ENCODE results near the gene MESP2. TPM values are rescaled to one million over a fixed set of nuclear protein-coding genes. Genes with fewer than 3 reads are reported as not detected.
"Not testable (repeated sequence)": the region's sequence is repeated elsewhere in the genome, so short reads cannot be mapped to it uniquely, and the experiment has no call there.

The MESP2 gene
- total RNA-seq, 1 donor from 2014 or later, result not detected

DNA sequence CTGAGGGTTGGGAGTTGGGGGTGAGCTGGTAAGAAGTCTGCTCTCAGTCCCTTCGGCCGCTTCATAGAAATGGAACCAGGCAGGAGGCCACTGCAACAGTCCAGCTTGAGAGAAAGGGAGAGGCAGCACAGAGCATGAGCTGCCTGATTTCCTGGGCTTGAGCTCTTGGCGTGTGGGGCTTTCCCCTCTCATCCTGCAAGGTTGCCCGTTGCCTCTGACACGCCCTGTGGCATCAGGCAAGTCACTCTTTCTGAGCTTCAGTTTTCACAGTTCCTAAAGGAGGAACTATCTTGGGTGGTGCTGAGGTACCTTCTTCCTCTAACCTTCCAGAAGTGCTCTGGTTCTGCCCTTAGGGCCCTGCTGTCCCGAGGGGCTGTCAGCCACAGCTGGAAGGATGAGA, 4.9 kb downstream of the MESP2 start:
- Mint-ChIP-seq H3K4me1 (ENCODE audit: unreplicated experiment) (peaks cover 8% of the 10 kb centered on the region), H3K4me3 (no peak overlapping the region), H3K9me3 (no peaks in the 10 kb centered on the region), H3K27me3 (peaks cover 2% of the 10 kb centered on the region), H3K27ac (peak overlapping the region; percentile 11), H3K36me3 (no peaks in the 10 kb centered on the region)
- TF ChIP-seq, protein P1, sequence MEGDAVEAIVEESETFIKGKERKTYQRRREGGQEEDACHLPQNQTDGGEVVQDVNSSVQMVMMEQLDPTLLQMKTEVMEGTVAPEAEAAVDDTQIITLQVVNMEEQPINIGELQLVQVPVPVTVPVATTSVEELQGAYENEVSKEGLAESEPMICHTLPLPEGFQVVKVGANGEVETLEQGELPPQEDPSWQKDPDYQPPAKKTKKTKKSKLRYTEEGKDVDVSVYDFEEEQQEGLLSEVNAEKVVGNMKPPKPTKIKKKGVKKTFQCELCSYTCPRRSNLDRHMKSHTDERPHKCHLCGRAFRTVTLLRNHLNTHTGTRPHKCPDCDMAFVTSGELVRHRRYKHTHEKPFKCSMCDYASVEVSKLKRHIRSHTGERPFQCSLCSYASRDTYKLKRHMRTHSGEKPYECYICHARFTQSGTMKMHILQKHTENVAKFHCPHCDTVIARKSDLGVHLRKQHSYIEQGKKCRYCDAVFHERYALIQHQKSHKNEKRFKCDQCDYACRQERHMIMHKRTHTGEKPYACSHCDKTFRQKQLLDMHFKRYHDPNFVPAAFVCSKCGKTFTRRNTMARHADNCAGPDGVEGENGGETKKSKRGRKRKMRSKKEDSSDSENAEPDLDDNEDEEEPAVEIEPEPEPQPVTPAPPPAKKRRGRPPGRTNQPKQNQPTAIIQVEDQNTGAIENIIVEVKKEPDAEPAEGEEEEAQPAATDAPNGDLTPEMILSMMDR (conservative IDR thresholded peaks at IDR 0.05), result no peak
- DNase-seq (ENCODE audit: extremely low spot score, unreplicated experiment), result no peak

DNA sequence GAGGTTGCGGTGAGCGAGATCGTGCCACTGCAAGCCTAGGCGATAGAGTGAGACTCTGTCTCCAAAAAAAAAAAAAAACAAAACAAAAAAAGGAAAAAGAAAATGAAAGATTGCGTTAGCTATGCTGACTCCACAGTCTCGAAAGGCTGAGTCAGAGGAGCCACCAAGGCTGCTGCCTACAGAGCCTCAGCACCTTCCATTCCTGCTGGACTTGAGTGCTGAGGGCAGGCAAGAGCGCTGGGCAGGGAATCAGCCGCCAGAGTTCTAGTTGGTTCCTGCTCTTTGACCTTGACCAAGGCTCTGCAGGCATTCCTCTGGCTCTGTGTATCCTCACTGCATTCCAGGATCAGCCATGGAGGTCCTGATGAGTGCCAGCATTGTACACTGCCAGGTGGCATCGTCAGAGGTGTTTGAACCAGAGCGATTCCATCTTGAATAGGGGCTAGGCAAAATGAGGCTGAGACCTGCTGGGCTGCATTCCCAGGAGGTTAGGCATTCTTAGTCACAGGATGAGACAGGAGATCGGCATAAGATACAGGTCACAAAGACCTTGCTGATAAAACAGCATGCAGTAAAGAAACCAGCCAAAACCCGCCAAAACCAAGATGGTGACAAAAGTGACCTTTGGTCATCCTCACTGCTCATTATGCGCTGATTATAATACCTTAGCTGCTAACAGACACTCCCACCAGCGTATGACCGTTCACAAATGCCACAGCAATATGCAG, 5.9 kb downstream of the MESP2 start:
- TF ChIP-seq, protein P1 (conservative IDR thresholded peaks at IDR 0.05), result no peak

DNA sequence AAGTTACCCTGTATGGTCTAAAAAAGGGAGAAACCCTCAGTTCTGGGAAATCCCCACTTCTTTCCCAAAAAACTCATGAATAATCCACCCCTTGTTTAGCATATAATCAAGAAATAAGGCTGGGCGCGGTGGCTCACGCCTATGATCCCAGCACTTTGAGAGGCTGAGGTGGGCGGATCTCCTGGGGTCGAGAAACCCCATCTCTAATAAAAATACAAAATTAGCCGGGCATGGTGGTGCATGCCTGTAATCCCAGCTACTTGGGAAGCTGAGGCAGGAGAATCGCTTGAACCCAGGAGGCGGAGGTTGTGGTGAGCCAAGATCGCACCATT, 6.5 kb downstream of the MESP2 start:
- not testable (repeated sequence) for H3K27me3 Mint-ChIP-seq; H3K4me3 Mint-ChIP-seq; H3K4me1 Mint-ChIP-seq (ENCODE audit: unreplicated experiment); H3K9me3 Mint-ChIP-seq; H3K36me3 Mint-ChIP-seq; DNase-seq (ENCODE audit: extremely low spot score, unreplicated experiment)
- peak overlapping the region; percentile 85 for H3K27ac Mint-ChIP-seq

More for the DNA sequence above, 5.9 kb downstream of the MESP2 start:
- Mint-ChIP-seq H3K9me3 (no peaks in the 10 kb centered on the region), H3K27ac (peak overlapping the region; percentile 85), H3K36me3 (no peaks in the 10 kb centered on the region), H3K4me1 (ENCODE audit: unreplicated experiment) (peaks cover 8% of the 10 kb centered on the region), H3K4me3 (peak overlapping the region; percentile 34), H3K27me3 (peaks cover 2% of the 10 kb centered on the region)
- no peak for DNase-seq (ENCODE audit: extremely low spot score, unreplicated experiment)

DNA sequence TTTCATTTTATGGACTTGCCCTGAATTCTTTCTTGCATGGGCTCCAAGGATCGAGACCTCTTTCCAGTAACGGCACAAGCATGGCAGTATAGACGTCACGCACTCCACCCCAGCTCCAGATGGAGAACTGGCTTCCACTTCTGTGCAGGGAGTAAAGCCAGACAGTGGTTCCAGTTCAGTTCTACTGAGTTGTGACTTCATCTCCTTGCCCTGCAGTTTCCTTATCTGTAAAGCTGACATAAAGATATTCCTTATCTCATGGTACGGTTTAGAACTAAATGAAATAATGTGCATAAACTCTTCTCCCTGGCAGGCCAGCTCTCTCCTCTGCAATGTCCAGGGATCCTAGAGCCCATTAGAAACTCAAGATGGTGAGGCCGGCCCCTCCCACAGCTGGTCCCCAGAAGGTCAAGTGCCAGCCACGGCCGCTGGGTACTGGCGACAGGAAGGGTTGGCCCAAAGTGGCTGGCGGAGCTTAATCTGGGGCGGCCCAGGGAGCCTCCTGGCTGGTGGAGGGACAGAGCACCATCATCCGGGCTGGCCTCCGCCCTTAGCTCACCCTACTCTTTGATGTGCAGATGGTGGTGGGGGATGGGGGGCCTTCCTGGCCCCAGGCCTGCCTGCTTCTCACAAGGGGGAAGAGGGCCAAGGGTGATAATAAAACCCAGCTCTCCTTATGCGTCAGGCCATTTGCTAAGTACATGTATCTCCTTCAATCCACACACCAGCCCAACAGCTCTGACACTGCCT, 7.2 kb downstream of the MESP2 start:
- Mint-ChIP-seq H3K9me3 (peaks cover 6% of the 10 kb centered on the region), H3K36me3 (no peaks in the 10 kb centered on the region), H3K27ac (peak overlapping the region; percentile 57), H3K4me1 (ENCODE audit: unreplicated experiment) (peaks cover 8% of the 10 kb centered on the region), H3K27me3 (no peaks in the 10 kb centered on the region), H3K4me3 (no peak overlapping the region)
- TF ChIP-seq, protein P1 (conservative IDR thresholded peaks at IDR 0.05), result no peak
- no peak for DNase-seq (ENCODE audit: extremely low spot score, unreplicated experiment)

DNA sequence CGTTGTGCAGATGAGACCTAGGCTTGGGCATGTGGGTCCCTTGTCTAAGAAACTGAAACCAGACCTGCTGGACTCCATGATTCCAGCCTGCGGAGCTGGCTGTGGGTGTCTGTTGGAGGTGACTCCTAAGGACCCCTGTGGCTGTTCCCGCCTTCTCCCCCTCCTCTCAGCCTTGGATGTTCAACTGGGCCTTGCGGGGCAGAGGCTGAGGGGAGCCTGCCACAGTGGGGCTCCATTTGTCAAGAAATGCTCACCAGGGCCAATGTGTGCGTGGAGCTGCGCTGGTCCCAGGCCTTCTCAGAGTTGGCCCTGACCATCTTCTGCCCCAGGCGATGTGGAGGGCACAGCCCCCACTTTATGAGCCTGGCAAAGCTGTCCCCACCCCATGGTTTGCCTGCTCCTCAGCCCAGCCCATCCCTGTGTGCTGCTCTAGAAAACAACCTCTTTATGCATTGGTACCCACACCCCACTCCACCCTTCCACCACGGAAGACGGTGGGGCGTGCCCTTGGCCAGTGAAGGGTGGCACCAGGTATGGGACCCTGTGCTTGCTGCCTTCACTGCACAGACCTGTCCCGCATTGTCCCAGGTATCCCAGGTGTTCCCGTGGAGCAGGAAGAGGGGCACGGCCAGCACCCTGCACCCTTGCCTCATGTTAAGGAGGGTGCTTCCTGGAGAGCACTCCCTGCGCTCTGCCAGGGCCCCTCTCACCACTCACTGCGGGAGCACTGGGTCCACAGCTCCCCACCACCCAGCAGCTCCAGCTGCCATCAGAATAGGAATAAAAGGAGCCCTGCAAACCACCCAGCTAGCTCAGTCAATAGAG, 7.9 kb downstream of the MESP2 start:
- no peaks in the 10 kb centered on the region for H3K27me3 Mint-ChIP-seq
- H3K4me3 Mint-ChIP-seq, result no peak overlapping the region
- TF ChIP-seq, protein P1 (conservative IDR thresholded peaks at IDR 0.05), result no peak
- H3K4me1 Mint-ChIP-seq (ENCODE audit: unreplicated experiment), result peaks cover 8% of the 10 kb centered on the region
- peaks cover 6% of the 10 kb centered on the region for H3K9me3 Mint-ChIP-seq
- no peaks in the 10 kb centered on the region for H3K36me3 Mint-ChIP-seq
- H3K27ac Mint-ChIP-seq, result no peak overlapping the region
- no peak for DNase-seq (ENCODE audit: extremely low spot score, unreplicated experiment)

DNA sequence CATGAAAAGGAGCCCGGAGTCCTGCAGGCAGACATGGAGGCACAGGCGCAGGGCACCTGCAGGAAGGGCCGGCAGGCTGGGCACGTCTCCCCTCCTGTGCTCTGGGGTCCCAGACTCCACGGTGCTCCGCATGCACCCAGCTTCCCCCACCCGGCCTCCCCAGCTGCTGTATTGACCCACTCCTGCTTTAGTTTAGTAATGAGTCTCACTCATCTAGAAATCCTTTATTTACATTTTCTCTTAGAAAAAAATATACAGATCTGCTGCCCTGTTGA, 8.5 kb downstream of the MESP2 start:
- DNase-seq (ENCODE audit: extremely low spot score, unreplicated experiment), result no peak
- TF ChIP-seq, protein P1 (conservative IDR thresholded peaks at IDR 0.05), result no peak
- H3K27ac Mint-ChIP-seq, result no peak overlapping the region
- no peaks in the 10 kb centered on the region for H3K27me3 Mint-ChIP-seq
- H3K9me3 Mint-ChIP-seq, result peaks cover 6% of the 10 kb centered on the region
- H3K4me3 Mint-ChIP-seq, result no peak overlapping the region
- H3K36me3 Mint-ChIP-seq, result no peaks in the 10 kb centered on the region
- peaks cover 8% of the 10 kb centered on the region for H3K4me1 Mint-ChIP-seq (ENCODE audit: unreplicated experiment)

Measured in type B pancreatic cell (in vitro differentiated cells).